Activated T-helper 17 cell treated with anti-CD3 and anti-CD28 coated beads, Interleukin-2, amount 50 U/mL, for 72 hours (primary cell): ENCODE data around the gene TTLL11. TPM values are rescaled to one million over a fixed set of nuclear protein-coding genes. Genes with fewer than 3 reads are reported as not detected.
A peak's percentile ranks its signal among the peaks of the same experiment; 100 is the strongest.

Experiments used
- ATAC-seq: fragments of 150-1000 bp; cut with Tn5 transposase; replicated peaks from 2 replicates; pipeline ENCODE4 v1.10.0; 2021; ENCODE audit warnings: mild to moderate bottlenecking, moderate library complexity
- H3K27ac Mint-ChIP-seq: one replicate; pipeline ENCODE4 v1.8.0; 2022; ENCODE audit warnings: mixed read lengths
- H3K27me3 Mint-ChIP-seq: one replicate; pipeline ENCODE4 v1.8.0; 2022; ENCODE audit warnings: mixed read lengths
- H3K36me3 Mint-ChIP-seq: one replicate; pipeline ENCODE4 v1.8.0; 2022; ENCODE audit warnings: low read depth, mild to moderate bottlenecking, mixed read lengths
- H3K4me1 Mint-ChIP-seq: one replicate; pipeline ENCODE4 v1.8.0; 2022; ENCODE audit warnings: mixed read lengths
- H3K4me3 Mint-ChIP-seq: one replicate; pipeline ENCODE4 v1.8.0; 2022; ENCODE audit warnings: mild to moderate bottlenecking, mixed read lengths
- H3K9me3 Mint-ChIP-seq: one replicate; pipeline ENCODE4 v1.8.0; 2022; ENCODE audit warnings: mixed read lengths
- total RNA-seq, 2 donors: library from RNA; stranded (reverse); gene quantifications; one replicate each; pipeline ENCODE4 v1.2.3, GENCODE V29; 2022

Gene TTLL11
- total RNA-seq, 2 donors from 2014 or later: 2.6 to 3.9 TPM

DNA sequence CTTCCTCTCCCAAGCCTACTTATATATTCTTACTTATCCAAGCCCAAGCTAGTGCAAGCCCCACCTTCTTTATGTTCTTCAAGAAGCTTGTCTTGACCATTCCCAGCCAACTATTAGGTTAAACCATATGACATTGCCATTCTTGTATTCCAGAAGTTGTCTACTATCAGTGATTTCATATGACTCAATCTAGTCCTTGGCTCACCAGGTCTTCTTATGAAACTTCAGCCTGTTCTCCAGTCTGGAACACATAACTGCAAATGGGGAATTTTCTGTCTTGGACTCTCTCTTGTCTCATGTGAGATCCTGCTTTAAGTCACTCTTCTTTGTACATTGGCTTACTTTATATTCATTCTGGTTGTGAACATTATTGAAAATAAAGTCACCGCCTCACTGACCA lies 130.7 kb downstream of the TTLL11 start:
- Mint-ChIP-seq H3K27ac (no peak overlapping the region), H3K4me1 (no peaks in the 10 kb centered on the region), H3K4me3 (no peak overlapping the region), H3K27me3 (no peaks in the 10 kb centered on the region), H3K36me3 (no peaks in the 10 kb centered on the region), H3K9me3 (no peaks in the 10 kb centered on the region)
- no peak for ATAC-seq

DNA sequence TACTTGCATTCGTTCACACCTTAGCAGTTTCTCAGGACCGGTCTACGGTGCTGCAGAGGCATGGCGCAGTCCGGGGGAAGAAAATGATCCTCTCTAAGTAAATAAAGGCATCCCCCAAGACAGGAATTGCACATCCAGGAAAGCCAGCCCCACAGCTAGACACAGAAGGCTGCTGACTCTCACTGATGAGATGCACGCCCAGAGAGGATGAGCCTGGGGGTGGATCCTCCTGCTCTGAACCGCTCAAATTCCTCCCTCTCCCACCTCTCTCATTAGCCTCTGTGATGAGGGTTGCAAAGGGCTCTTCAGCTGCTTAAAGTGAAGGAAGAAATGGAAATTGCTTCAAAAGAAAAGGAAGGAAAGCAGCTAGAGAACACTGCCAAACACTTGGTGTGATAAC lies 132.4 kb downstream of the TTLL11 start:
- H3K36me3 Mint-ChIP-seq: no peaks in the 10 kb centered on the region
- H3K4me1 Mint-ChIP-seq: no peaks in the 10 kb centered on the region
- no peaks in the 10 kb centered on the region for H3K9me3 Mint-ChIP-seq
- no peaks in the 10 kb centered on the region for H3K27me3 Mint-ChIP-seq
- H3K4me3 Mint-ChIP-seq: no peak overlapping the region
- no peak overlapping the region for H3K27ac Mint-ChIP-seq
- no peak for ATAC-seq

GRCh38 chr9:121958530-121958929 lies 134.6 kb downstream of the TTLL11 start:
- peak; percentile 16 for ATAC-seq
- Mint-ChIP-seq H3K9me3 (no peaks in the 10 kb centered on the region), H3K27ac (no peak overlapping the region), H3K4me1 (no peaks in the 10 kb centered on the region), H3K27me3 (no peaks in the 10 kb centered on the region), H3K36me3 (no peaks in the 10 kb centered on the region), H3K4me3 (no peak overlapping the region)

- no peaks in the 10 kb centered on the region for H3K9me3 Mint-ChIP-seq
- no peak overlapping the region for H3K27ac Mint-ChIP-seq
- no peak overlapping the region for H3K4me3 Mint-ChIP-seq
- ATAC-seq: no peak
- no peaks in the 10 kb centered on the region for H3K36me3 Mint-ChIP-seq
- no peaks in the 10 kb centered on the region for H3K4me1 Mint-ChIP-seq
- H3K27me3 Mint-ChIP-seq: no peaks in the 10 kb centered on the region
Measured at GRCh38 chr9:121956808-121957207, 136.3 kb downstream of the TTLL11 start.

- H3K9me3 Mint-ChIP-seq: no peaks in the 10 kb centered on the region
- no peak overlapping the region for H3K4me3 Mint-ChIP-seq
- H3K36me3 Mint-ChIP-seq: no peaks in the 10 kb centered on the region
- ATAC-seq: no peak
- no peaks in the 10 kb centered on the region for H3K27me3 Mint-ChIP-seq
- no peak overlapping the region for H3K27ac Mint-ChIP-seq
- H3K4me1 Mint-ChIP-seq: no peaks in the 10 kb centered on the region
Measured at GRCh38 chr9:121955649-121956048, 137.5 kb downstream of the TTLL11 start.

DNA sequence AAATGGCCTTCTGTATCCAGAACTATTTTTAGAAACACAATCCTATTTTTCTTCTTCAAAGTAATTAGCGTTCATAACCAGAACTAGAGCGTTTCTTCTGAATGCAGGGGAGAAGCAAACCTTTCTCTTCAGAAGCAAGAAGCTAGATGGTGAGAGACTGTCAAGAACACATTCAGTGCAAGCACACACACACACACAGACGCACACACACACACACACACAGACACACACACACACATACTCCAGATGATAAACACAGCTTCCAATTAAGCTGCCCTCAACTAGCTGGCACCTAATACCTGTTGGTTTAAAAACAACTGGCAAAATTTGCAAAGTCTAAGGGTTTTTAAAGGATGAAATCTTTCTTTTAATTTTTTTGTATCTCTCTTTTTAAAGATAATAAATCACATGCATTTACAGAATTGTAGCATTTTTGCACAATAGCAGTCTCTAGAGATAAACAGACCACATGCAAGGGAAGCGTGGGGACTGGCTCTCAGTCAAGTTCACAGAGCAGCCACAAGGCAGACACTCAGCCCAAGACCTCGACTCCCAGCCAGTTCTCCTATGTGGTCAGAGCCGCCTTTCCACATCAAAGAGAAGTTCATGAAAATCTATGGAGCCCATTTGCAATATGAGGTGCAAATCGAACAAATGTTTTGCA lies 138.5 kb downstream of the TTLL11 start:
- Mint-ChIP-seq H3K9me3 (no peaks in the 10 kb centered on the region), H3K27ac (no peak overlapping the region), H3K4me1 (no peaks in the 10 kb centered on the region), H3K27me3 (no peaks in the 10 kb centered on the region), H3K4me3 (no peak overlapping the region), H3K36me3 (no peaks in the 10 kb centered on the region)
- no peak for ATAC-seq

- no peaks in the 10 kb centered on the region for H3K4me1 Mint-ChIP-seq
- no peak overlapping the region for H3K4me3 Mint-ChIP-seq
- H3K36me3 Mint-ChIP-seq: no peaks in the 10 kb centered on the region
- H3K27me3 Mint-ChIP-seq: no peaks in the 10 kb centered on the region
- no peak overlapping the region for H3K27ac Mint-ChIP-seq
- no peak for ATAC-seq
- H3K9me3 Mint-ChIP-seq: no peaks in the 10 kb centered on the region
Measured at GRCh38 chr9:121952611-121953010, 140.5 kb downstream of the TTLL11 start.

- ATAC-seq: no peak
- no peak overlapping the region for H3K27ac Mint-ChIP-seq
- no peaks in the 10 kb centered on the region for H3K4me1 Mint-ChIP-seq
- no peaks in the 10 kb centered on the region for H3K27me3 Mint-ChIP-seq
- no peak overlapping the region for H3K4me3 Mint-ChIP-seq
- H3K36me3 Mint-ChIP-seq: no peaks in the 10 kb centered on the region
- H3K9me3 Mint-ChIP-seq: no peaks in the 10 kb centered on the region
Measured at GRCh38 chr9:121950866-121951265, 142.2 kb downstream of the TTLL11 start.

- Mint-ChIP-seq H3K36me3 (no peaks in the 10 kb centered on the region), H3K4me1 (no peaks in the 10 kb centered on the region), H3K4me3 (no peak overlapping the region), H3K9me3 (no peaks in the 10 kb centered on the region), H3K27me3 (no peaks in the 10 kb centered on the region), H3K27ac (no peak overlapping the region)
- ATAC-seq: no peak
Measured at GRCh38 chr9:121950441-121950840, 142.7 kb downstream of the TTLL11 start.

GRCh38 chr9:121949766-121950165 lies 143.3 kb downstream of the TTLL11 start:
- no peak for ATAC-seq
- H3K27ac Mint-ChIP-seq: no peak overlapping the region
- H3K36me3 Mint-ChIP-seq: no peaks in the 10 kb centered on the region
- H3K4me3 Mint-ChIP-seq: no peak overlapping the region
- H3K27me3 Mint-ChIP-seq: no peaks in the 10 kb centered on the region
- no peaks in the 10 kb centered on the region for H3K9me3 Mint-ChIP-seq
- H3K4me1 Mint-ChIP-seq: no peaks in the 10 kb centered on the region

DNA sequence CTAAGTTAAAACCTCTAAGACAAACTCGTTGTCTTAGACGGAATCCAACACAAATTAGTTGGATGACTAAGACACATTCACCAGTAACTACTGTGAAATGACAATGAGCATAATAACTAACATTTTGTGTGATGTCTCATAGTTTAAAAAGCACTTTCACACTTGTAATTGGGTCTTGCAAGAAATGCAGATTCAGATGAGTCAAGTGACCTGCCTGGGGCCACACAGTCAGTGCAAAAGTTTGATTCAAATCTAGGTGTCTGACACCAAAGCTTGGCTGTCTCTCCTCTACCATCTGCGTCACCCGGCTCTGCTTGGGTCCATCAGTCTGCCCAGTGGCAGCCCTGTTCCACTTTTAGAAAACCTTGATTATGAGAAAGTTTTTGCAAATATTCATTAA lies 143.7 kb downstream of the TTLL11 start:
- H3K27me3 Mint-ChIP-seq: no peaks in the 10 kb centered on the region
- no peaks in the 10 kb centered on the region for H3K36me3 Mint-ChIP-seq
- no peak overlapping the region for H3K27ac Mint-ChIP-seq
- H3K4me1 Mint-ChIP-seq: no peaks in the 10 kb centered on the region
- no peak for ATAC-seq
- no peaks in the 10 kb centered on the region for H3K9me3 Mint-ChIP-seq
- no peak overlapping the region for H3K4me3 Mint-ChIP-seq

- no peaks in the 10 kb centered on the region for H3K9me3 Mint-ChIP-seq
- no peaks in the 10 kb centered on the region for H3K27me3 Mint-ChIP-seq
- no peak overlapping the region for H3K27ac Mint-ChIP-seq
- H3K36me3 Mint-ChIP-seq: no peaks in the 10 kb centered on the region
- no peak for ATAC-seq
- no peaks in the 10 kb centered on the region for H3K4me1 Mint-ChIP-seq
- no peak overlapping the region for H3K4me3 Mint-ChIP-seq
Measured at GRCh38 chr9:121947775-121948174, 145.3 kb downstream of the TTLL11 start.

GRCh38 chr9:121946465-121946864 lies 146.6 kb downstream of the TTLL11 start:
- H3K9me3 Mint-ChIP-seq: no peaks in the 10 kb centered on the region
- H3K4me3 Mint-ChIP-seq: no peak overlapping the region
- H3K27ac Mint-ChIP-seq: no peak overlapping the region
- no peaks in the 10 kb centered on the region for H3K36me3 Mint-ChIP-seq
- no peaks in the 10 kb centered on the region for H3K4me1 Mint-ChIP-seq
- no peaks in the 10 kb centered on the region for H3K27me3 Mint-ChIP-seq
- ATAC-seq: no peak

DNA sequence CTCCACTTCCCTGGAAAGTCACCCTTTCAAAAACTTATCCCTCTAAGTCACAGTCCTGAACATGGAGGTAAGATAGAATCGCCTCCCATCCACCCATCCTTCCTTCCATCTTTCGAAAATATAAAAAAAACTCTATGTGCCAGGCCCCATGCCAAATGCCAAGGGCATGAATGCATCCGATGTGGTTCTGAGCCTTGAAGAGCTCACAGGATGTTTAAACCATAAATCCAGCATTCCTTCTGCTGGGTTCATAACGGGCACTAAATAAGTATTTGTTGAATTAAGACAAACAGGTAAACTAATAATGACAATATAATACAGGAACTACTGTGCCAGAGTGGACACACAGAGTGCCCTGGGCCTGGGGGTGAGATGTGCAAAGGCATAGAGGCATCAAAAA lies 147.3 kb downstream of the TTLL11 start:
- no peak for ATAC-seq
- H3K9me3 Mint-ChIP-seq: no peaks in the 10 kb centered on the region
- no peak overlapping the region for H3K4me3 Mint-ChIP-seq
- H3K27me3 Mint-ChIP-seq: no peaks in the 10 kb centered on the region
- no peaks in the 10 kb centered on the region for H3K36me3 Mint-ChIP-seq
- H3K27ac Mint-ChIP-seq: no peak overlapping the region
- H3K4me1 Mint-ChIP-seq: no peaks in the 10 kb centered on the region

DNA sequence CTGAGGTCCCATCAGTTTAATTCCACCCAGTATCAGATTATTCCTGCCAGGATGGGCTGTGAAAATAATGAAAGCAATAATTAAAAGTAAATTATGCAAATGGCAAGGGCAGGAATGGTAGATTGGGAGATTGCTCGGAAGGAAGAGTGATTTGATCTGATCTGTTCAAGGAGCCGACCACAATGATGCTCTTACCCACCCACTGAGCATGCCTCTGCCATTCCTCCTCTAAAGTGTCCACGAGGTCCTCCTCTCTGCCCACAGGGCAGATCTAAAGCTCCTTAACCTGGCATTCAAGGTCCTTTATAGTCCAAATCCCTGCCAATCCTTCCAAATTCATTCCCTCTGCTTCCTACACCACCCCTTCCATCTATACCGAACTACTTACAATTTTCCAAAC lies 147.8 kb downstream of the TTLL11 start:
- H3K4me1 Mint-ChIP-seq: no peaks in the 10 kb centered on the region
- H3K27me3 Mint-ChIP-seq: no peaks in the 10 kb centered on the region
- H3K4me3 Mint-ChIP-seq: no peak overlapping the region
- ATAC-seq: no peak
- H3K36me3 Mint-ChIP-seq: no peaks in the 10 kb centered on the region
- H3K27ac Mint-ChIP-seq: no peak overlapping the region
- no peaks in the 10 kb centered on the region for H3K9me3 Mint-ChIP-seq

DNA sequence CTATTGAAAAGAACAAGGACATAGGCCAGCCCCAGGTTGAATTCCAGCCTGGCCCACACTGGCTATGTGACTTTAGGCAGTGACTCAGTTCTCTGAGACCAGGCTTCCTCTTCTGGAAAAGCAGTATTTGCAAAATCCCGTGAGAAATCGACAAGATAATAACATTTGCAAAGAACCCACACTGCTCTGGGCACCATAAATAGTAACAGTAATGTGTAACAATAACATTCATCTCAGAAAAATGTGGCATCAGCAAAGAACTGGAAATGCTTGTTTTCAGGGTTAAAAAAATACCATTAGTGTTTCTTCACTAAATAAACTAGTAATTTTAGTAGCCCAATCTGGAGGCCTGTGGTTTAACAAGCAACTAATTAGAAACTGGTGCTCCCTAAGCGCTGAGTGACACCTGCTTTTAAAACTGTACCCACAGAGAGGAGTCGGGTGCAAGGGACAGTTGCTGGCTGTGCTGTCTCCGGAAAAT lies 148.4 kb downstream of the TTLL11 start:
- Mint-ChIP-seq H3K4me1 (no peaks in the 10 kb centered on the region), H3K27ac (no peak overlapping the region), H3K36me3 (no peaks in the 10 kb centered on the region), H3K9me3 (no peaks in the 10 kb centered on the region), H3K27me3 (no peaks in the 10 kb centered on the region), H3K4me3 (no peak overlapping the region)
- ATAC-seq: no peak
